Spinal cord (tissue), 10 donors: Measurements from ENCODE around the gene NEXMIF. TPM values are rescaled to one million over a fixed set of nuclear protein-coding genes. Genes with fewer than 3 reads are reported as not detected.
"Not testable (repeated sequence)": the region's sequence is repeated elsewhere in the genome, so short reads cannot be mapped to it uniquely, and the experiment has no call there.

Experiments used
- DNase-seq, 6 donors: peaks; one replicate each; pipeline versions ENCODE4 v3.0.0 to v3.0.0-alpha.2; 2013 to 2015; ENCODE audit warnings: low spot score in 6 of 6, low read depth in 4 of 6
- H3K27ac ChIP-seq: one replicate; pipeline ENCODE4 v1.5.1; 2013; ENCODE audit warnings: low read depth, low read length, control low read depth
- H3K27me3 ChIP-seq: one replicate; pipeline ENCODE4 v1.6.1; 2013; ENCODE audit warnings: low read length; ENCODE audit not compliant: control insufficient read depth, insufficient read depth
- H3K36me3 ChIP-seq: one replicate; pipeline ENCODE4 v1.6.1; 2013; ENCODE audit warnings: low read length; ENCODE audit not compliant: control insufficient read depth, insufficient read depth
- H3K4me1 ChIP-seq: one replicate; pipeline ENCODE4 v1.6.1; 2013; ENCODE audit warnings: low read length; ENCODE audit not compliant: control insufficient read depth, insufficient read depth
- H3K4me3 ChIP-seq: one replicate; pipeline ENCODE4 v1.5.1; 2013; ENCODE audit warnings: low read depth, low read length, control low read depth
- H3K9me3 ChIP-seq: one replicate; pipeline ENCODE4 v1.6.1; 2013; ENCODE audit warnings: low read length; ENCODE audit not compliant: control insufficient read depth, insufficient read depth
- WGBS: methylation state at CpG from one replicate; pipeline ENCODE4 v1.1.5; 2013; ENCODE audit warnings: missing lambda C conversion rate; ENCODE audit not compliant: insufficient coverage; 5-methylcytosine and 5-hydroxymethylcytosine counted together
- polyA plus RNA-seq, 2 donors: library from polyadenylated mRNA; unstranded; fragments of 120-200 nt; gene quantifications; one replicate each; pipeline ENCODE4 v1.2.1, GENCODE V29; 2013; ENCODE audit not compliant: insufficient read length in 2 of 2
- total RNA-seq, 2 donors: library from RNA; depleted of rRNA in 1 of 2; stranded (reverse); fragments of 120-200 nt in 1 of 2; fragments of >200 nt in 1 of 2; gene quantifications; one replicate each; pipeline versions ENCODE4 v1.2.3 to v1.2.4, GENCODE V29; 2013 to 2014
- donor health status: healthy.

NEXMIF gene
- total and polyA plus RNA-seq, 4 donors: 10.0 to 23.9 (median 12.7) TPM

DNA sequence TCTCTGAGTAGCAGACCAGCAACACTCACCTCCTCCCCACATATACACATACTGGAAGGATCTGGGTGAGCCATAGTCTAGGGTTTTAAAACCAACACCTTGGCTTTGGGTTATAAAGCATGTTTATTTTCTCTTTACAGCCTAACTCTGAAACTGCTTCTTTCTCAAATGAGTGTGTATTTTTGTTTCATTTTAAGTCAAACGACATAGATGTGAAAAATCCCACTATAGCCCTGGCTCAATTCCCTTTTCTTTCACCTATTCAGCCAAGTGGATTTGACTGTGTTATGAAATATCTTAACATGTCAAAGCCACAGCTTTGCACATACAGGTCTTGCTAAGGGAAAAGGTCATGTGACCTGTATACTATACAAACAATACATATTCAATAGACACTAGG lies 13.8 kb downstream of the NEXMIF start:
- no peak overlapping the region for H3K4me3 ChIP-seq
- no peak overlapping the region for H3K27ac ChIP-seq
- no peaks in the 10 kb centered on the region for H3K4me1 ChIP-seq
- WGBS: no CpG with 5 or more reads among the region's 1 CpG
- no peaks in the 10 kb centered on the region for H3K36me3 ChIP-seq
- no peaks in the 10 kb centered on the region for H3K27me3 ChIP-seq
- no peak for DNase-seq
- peaks cover 2% of the 10 kb centered on the region for H3K9me3 ChIP-seq

DNA sequence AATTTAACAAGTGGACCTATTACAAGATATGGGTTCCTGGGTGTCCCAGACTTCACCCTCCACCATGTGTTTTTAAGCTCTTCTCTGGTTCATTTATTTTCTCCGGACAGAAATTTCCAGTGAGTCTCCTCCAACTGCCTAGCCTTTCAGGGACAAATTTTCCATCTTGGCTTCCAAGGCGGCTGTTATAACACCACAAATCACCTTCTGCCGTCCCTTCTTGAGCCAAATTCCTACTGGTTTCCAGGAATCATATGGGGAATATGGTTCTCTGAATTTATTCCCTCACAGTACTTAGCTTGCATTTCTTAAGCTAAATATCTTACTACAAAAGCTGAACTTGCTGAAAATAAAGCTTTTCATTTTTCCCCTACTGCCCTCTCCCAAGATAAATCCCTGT lies 18.8 kb downstream of the NEXMIF start:
- Histone ChIP-seq H3K36me3 (no peaks in the 10 kb centered on the region), H3K27me3 (no peaks in the 10 kb centered on the region), H3K4me1 (no peaks in the 10 kb centered on the region), H3K4me3 (no peak overlapping the region), H3K9me3 (peaks cover 2% of the 10 kb centered on the region), H3K27ac (no peak overlapping the region)
- peak in 2 of 6 donors; percentile 1 to 62 for DNase-seq
- 83% methylated on average over 1 of the region's 3 CpGs for WGBS

DNA sequence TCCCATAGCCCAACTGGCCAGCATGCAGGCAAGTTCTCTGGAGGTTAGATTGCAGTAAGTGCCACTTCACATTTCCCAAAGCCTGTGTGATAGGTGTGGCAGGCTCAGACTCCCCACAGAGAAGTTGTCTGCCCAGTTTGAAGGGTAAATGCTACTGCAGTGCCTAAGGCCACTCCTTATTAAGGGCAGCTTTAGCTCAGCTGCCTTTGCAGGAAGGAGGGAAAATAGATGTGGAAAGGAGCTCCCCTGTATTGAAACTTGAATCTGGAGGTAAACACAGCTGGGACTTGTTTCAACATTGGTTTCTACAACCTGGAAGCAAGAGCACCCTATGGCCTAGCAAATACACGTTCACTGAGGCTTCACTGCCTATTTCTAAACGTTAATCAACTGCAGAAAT lies 22.4 kb downstream of the NEXMIF start:
- Histone ChIP-seq H3K4me3 (no peak overlapping the region), H3K27ac (no peak overlapping the region), H3K36me3 (no peaks in the 10 kb centered on the region), H3K4me1 (no peaks in the 10 kb centered on the region), H3K9me3 (peaks cover 2% of the 10 kb centered on the region), H3K27me3 (no peaks in the 10 kb centered on the region)
- no CpG with 5 or more reads among the region's 2 CpGs for WGBS
- DNase-seq: no peak

DNA sequence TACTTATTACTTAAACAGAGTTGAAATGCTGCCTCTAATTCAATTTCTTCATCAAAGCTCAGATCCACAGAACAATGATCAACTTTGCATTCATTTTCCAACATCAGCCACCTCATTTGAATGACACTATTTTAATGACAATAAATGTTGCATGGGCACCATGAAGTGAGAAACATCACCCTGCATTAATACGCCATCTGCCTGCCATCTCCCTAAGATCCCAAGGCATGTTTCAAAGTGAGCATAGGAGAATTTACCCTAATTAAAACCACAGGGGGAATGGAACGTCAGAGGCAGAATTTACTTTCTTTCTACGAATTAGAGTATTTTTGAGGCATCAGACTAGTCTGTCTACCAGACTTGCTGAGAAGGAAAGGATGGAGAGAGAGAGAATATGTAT lies 32.7 kb downstream of the NEXMIF start:
- no peak overlapping the region for H3K27ac ChIP-seq
- H3K36me3 ChIP-seq: no peaks in the 10 kb centered on the region
- no peaks in the 10 kb centered on the region for H3K9me3 ChIP-seq
- H3K4me1 ChIP-seq: no peaks in the 10 kb centered on the region
- peak in 2 of 6 donors; percentile 13 to 32 for DNase-seq
- no peak overlapping the region for H3K4me3 ChIP-seq
- no peaks in the 10 kb centered on the region for H3K27me3 ChIP-seq
- WGBS: 60% methylated on average over 1 of the region's 3 CpGs

DNA sequence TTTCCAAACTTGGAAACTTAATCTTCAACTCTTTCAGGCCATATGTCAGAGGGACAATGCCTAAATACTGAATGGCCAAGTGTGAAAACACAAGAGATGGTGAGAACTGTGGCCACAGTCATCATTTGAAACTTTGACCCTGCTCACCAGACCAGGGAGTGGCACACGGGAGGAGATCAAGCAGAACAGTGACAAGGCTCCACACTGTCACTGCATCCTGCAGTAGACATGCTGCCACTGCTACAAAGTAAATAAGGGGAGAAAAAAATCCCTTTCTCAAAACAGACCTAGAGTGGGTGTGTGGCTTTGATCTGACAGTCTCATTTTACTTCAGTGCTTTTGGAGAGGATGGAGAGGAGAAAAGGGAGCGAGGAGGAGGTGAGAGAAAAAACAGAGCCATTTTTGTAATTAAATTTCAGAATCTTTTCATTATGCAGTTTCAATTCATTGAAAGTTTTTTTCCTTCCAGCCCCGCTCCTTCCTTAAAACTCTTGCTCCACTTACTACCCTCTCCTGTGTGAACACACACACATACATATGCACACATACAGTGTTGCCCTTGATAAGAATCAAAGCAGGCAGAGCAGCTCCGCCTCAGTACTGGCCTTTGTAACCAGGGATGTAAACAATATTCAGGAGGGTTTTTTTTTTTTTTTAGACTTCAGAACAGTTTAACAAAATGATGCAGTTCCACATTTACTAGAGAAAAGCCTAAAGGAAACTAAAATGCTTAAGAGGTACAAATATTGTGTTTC lies 34.4 kb downstream of the NEXMIF start:
- Histone ChIP-seq H3K9me3 (no peaks in the 10 kb centered on the region), H3K4me1 (no peaks in the 10 kb centered on the region), H3K27ac (no peak overlapping the region), H3K27me3 (no peaks in the 10 kb centered on the region), H3K36me3 (no peaks in the 10 kb centered on the region), H3K4me3 (no peak overlapping the region)
- WGBS: 46% methylated on average over 2 of the region's 4 CpGs
- no peak for DNase-seq

DNA sequence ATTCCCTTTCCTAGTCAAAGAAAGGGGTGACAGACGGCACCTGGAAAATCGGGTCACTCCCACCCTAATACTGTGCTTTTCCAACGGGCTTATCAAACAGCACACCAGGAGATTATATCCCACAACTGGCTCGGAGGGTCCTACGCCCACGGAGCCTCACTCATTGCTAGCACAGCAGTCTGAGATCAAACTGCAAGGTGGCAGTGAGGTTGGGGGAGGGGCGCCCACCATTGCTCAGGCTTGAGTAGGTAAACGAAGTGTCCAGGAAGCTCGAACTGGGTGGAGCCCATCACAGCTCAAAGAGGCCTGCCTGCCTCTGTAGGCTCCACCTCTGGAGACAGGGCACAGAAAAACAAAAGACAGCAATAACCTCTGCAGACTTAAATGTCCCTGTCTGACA lies 42.9 kb downstream of the NEXMIF start:
- DNase-seq, H3K4me3 ChIP-seq, H3K27me3 ChIP-seq, H3K36me3 ChIP-seq, H3K27ac ChIP-seq, H3K9me3 ChIP-seq, H3K4me1 ChIP-seq: not testable (repeated sequence)
- 80% methylated on average over 5 of the region's 9 CpGs for WGBS

DNA sequence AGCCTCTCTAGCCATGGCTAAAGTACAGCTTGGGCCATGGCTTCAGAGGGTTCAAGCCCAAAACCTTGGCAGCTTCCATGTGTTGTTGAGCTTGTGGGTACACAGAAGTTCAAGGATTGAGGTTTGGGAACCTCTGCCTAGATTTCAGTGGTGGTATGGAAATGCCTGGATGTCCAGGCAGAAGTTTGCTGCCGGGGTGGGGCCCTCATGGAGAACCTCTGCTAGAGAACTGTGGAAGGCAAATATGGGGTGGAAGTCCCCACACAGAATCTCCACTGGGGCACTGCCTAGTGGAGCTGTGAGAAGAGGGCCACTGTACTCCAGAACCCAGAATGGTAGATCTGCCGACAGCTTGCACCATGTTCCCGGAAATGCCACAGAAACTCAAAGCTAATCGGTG lies 59.5 kb downstream of the NEXMIF start:
- Histone ChIP-seq H3K27ac (no peak overlapping the region), H3K9me3 (peaks cover 7% of the 10 kb centered on the region), H3K4me3 (no peak overlapping the region), H3K4me1 (no peaks in the 10 kb centered on the region), H3K27me3 (no peaks in the 10 kb centered on the region), H3K36me3 (no peaks in the 10 kb centered on the region)
- 95% methylated on average over 4 of the region's 4 CpGs for WGBS
- DNase-seq: no peak

DNA sequence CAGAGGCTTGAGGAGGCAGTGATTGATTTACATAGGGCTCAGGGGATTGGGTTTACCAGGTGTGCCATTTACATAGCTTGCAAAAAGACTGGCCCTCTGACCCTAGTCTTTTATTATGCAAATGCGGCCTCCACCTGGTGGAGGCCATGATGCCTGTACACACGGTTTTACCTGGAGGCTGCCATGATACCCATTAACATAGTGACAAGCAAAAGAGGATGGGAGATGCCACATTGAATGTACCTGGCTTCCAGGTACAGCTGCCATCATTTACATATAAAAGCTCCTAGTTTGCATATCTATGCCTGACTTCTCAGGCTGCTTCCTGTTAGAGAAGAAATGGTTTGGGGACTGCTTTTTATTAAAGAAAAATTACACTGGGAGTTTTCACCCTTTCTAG lies 72.0 kb downstream of the NEXMIF start:
- 60% methylated on average over 1 of the region's 2 CpGs for WGBS
- H3K27me3 ChIP-seq: no peaks in the 10 kb centered on the region
- H3K4me1 ChIP-seq: no peaks in the 10 kb centered on the region
- no peaks in the 10 kb centered on the region for H3K36me3 ChIP-seq
- H3K27ac ChIP-seq: no peak overlapping the region
- peaks cover 21% of the 10 kb centered on the region for H3K9me3 ChIP-seq
- H3K4me3 ChIP-seq: no peak overlapping the region
- DNase-seq: no peak

DNA sequence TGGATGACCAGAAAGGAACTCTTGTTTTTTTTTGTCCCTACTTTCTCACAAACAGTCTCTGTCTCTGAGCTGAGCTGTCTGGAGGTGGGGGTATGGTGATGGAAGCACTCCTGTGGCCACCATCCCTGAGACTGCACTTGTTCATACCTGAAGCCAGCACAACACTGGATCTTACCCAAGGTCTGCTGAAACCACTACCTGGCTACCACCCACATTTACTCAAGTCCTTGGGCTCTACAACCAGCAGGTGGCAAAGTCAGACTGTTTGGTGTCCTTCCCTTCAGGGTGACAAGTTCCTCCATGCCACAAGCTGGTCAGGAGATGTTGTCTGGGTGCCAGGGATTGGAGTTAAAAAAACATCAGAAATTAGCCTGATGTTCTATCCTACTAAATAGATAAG lies 89.7 kb downstream of the NEXMIF start:
- Histone ChIP-seq H3K27me3 (no peaks in the 10 kb centered on the region), H3K36me3 (no peaks in the 10 kb centered on the region), H3K4me1 (no peaks in the 10 kb centered on the region), H3K27ac (no peak overlapping the region), H3K9me3 (peaks cover 2% of the 10 kb centered on the region), H3K4me3 (no peak overlapping the region)
- DNase-seq: no peak

DNA sequence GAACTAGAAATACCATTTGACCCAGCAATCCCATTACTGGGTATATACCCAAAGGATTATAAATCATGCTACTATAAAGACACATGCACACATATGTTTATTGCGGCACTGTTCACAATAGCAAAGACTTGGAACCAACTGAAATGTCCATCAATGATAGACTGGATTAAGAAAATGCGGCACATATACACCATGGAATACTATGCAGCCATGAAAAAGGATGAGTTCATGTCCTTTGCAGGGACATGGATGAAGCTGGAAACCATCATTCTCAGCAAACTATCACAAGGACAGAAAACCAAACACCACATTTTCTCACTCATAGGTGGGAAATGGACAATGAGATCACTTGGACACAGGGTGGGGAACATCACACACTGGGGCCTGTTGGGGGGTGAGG lies 105.5 kb downstream of the NEXMIF start:
- H3K27me3 ChIP-seq, DNase-seq, H3K27ac ChIP-seq, H3K4me1 ChIP-seq, H3K4me3 ChIP-seq, H3K9me3 ChIP-seq, H3K36me3 ChIP-seq: not testable (repeated sequence)
- WGBS: no CpG with 5 or more reads among the region's 2 CpGs
